Measurements from ENCODE around the gene DENND6A.
"Not testable (repeated sequence)": the region's sequence is repeated elsewhere in the genome, so short reads cannot be mapped to it uniquely, and the experiment has no call there.

The DENND6A gene

GRCh38 chr3:57627976-57628375 lies 64.9 kb downstream of the DENND6A start:
- no peak for DNase-seq (ENCODE audit: extremely low read depth, low read depth)
- no peak overlapping the region for H3K4me3 ChIP-seq (replicated peaks; ENCODE audit: low read depth, low read length)
- no peak for TF ChIP-seq CTCF (IDR thresholded peaks at IDR 0.05; ENCODE audit: low read depth, low read length, missing control alignments)

- no peak for TF ChIP-seq CTCF (IDR thresholded peaks at IDR 0.05; ENCODE audit: low read depth, low read length, missing control alignments)
- DNase-seq (ENCODE audit: extremely low read depth, low read depth): no peak
- no peak overlapping the region for H3K4me3 ChIP-seq (replicated peaks; ENCODE audit: low read depth, low read length)
Measured at GRCh38 chr3:57624801-57625200, 68.1 kb downstream of the DENND6A start.

- DNase-seq (ENCODE audit: extremely low read depth, low read depth): no peak
- H3K4me3 ChIP-seq (replicated peaks; ENCODE audit: low read depth, low read length): no peak overlapping the region
- no peak for TF ChIP-seq CTCF (IDR thresholded peaks at IDR 0.05; ENCODE audit: low read depth, low read length, missing control alignments)
Measured at GRCh38 chr3:57622362-57622761, 70.5 kb downstream of the DENND6A start.

- no peak overlapping the region for H3K4me3 ChIP-seq (replicated peaks; ENCODE audit: low read depth, low read length)
- no peak for TF ChIP-seq CTCF (IDR thresholded peaks at IDR 0.05; ENCODE audit: low read depth, low read length, missing control alignments)
Measured at GRCh38 chr3:57617739-57618138, 75.1 kb downstream of the DENND6A start.

GRCh38 chr3:57616233-57616632 lies 76.6 kb downstream of the DENND6A start:
- no peak for TF ChIP-seq CTCF (IDR thresholded peaks at IDR 0.05; ENCODE audit: low read depth, low read length, missing control alignments)
- no peak overlapping the region for H3K4me3 ChIP-seq (replicated peaks; ENCODE audit: low read depth, low read length)
- no peak for DNase-seq (ENCODE audit: extremely low read depth, low read depth)

More at GRCh38 chr3:57617739-57618138, 75.1 kb downstream of the DENND6A start:
- no peak for DNase-seq (ENCODE audit: extremely low read depth, low read depth)

- H3K4me3 ChIP-seq (replicated peaks; ENCODE audit: low read depth, low read length); DNase-seq (ENCODE audit: extremely low read depth, low read depth): not testable (repeated sequence)
Measured at GRCh38 chr3:57611870-57612269, 81.0 kb downstream of the DENND6A start.

- no peak overlapping the region for H3K4me3 ChIP-seq (replicated peaks; ENCODE audit: low read depth, low read length)
- DNase-seq (ENCODE audit: extremely low read depth, low read depth): no peak
- no peak for TF ChIP-seq CTCF (IDR thresholded peaks at IDR 0.05; ENCODE audit: low read depth, low read length, missing control alignments)
Measured at GRCh38 chr3:57605683-57606082, 87.2 kb downstream of the DENND6A start.

Measured in HFF-Myc (cell line).